OCI-LY3 (cell line): Measurements from ENCODE around the gene ANKS1B.

Experiments used
- EZH2phosphoT487 ChIP-seq: fragments of 200-600 bp; shearing (Covaris generic); IDR thresholded peaks from 2 replicates; pipeline ENCODE4 v1.6.1; 2018; ENCODE audit warnings: antibody characterized with exemption, mixed run types, low read depth
- TF ChIP-seq, protein P1 (sequence below): fragments of 200-600, 300-600 bp; sonication (generic); IDR thresholded peaks from 2 replicates; pipeline ENCODE4 v1.5.1; 2014; ENCODE audit warnings: antibody characterized with exemption, low read length, low read depth

DNA sequence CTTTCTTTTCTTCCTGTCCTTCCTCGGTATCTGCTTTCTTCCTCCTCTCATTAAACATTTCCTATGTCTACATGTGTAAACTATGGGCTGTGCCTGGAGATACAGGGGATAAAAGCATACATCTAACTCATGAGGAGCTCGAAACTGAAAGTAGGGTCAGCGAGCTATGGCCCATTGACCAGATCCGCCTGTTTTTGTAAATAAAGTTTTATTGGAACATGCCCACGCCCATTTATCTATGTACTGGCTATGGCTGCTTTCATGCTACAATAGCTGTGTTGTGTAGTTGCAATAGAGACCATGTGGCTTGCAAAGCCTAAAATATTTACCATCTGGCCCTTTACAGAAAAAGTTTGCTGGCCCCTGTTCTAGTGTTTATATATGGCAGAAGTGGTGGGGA is 838.0 kb downstream of the ANKS1B start:
- no peak for TF ChIP-seq EZH2phosphoT487
- TF ChIP-seq, protein P1, sequence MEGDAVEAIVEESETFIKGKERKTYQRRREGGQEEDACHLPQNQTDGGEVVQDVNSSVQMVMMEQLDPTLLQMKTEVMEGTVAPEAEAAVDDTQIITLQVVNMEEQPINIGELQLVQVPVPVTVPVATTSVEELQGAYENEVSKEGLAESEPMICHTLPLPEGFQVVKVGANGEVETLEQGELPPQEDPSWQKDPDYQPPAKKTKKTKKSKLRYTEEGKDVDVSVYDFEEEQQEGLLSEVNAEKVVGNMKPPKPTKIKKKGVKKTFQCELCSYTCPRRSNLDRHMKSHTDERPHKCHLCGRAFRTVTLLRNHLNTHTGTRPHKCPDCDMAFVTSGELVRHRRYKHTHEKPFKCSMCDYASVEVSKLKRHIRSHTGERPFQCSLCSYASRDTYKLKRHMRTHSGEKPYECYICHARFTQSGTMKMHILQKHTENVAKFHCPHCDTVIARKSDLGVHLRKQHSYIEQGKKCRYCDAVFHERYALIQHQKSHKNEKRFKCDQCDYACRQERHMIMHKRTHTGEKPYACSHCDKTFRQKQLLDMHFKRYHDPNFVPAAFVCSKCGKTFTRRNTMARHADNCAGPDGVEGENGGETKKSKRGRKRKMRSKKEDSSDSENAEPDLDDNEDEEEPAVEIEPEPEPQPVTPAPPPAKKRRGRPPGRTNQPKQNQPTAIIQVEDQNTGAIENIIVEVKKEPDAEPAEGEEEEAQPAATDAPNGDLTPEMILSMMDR = no peak
